ENCODE measurements around the gene ZNF316. TPM values are rescaled to one million over a fixed set of nuclear protein-coding genes. Genes with fewer than 3 reads are reported as not detected.

The ZNF316 gene
- total RNA-seq, 3 donors from 2014 or later: 10.2 to 21.4 (median 21.3) TPM

DNA sequence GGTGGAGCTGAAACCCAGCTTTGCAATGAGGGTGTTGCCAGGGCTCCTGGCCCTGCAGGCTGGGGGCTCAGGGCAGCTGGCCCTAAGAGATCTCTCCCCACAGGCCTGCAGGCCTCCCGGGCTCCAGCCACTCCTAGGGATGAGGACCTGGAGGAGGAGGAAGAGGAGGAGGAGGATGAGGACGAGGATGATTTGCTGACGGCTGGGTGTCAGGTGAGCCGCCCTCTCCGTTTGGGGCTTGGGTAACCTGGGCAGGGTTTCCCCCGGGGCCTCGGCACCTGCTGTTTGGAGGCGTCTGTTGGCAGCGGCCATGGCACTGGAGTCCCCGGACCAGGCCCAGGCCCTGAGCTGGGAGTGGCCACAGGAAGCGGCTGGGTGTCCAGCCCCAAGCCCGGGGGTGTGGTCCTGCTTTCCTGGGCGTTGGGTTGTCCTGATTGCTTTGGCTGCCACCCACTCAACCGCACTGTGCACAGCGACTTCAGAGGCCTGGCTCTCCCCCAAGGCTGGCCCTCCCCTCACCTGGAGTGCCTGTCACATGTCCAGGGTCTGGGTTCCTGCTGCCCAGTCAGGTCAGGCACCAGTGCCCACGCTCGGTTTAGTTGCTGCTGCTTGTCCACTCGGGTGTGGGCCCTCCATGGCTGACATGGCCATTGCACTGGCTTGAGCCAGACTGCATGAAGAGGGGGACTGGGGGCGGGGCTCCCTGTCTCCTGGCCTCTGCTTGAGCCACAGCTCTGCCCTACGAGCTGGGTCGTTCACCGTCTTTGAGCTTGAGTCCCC, 5.9 kb downstream of the ZNF316 start:
- peaks cover 0 to 6% of the 10 kb centered on the region in 2 donors for H3K4me1 ChIP-seq
- no peak for DNase-seq (ENCODE audit: low spot score in 2 of 2)
- TF ChIP-seq POLR2A (IDR thresholded peaks at IDR 0.05) (no peak), POLR2AphosphoS5 (IDR thresholded peaks at IDR 0.05) (no peak)
- TF ChIP-seq, protein P1, sequence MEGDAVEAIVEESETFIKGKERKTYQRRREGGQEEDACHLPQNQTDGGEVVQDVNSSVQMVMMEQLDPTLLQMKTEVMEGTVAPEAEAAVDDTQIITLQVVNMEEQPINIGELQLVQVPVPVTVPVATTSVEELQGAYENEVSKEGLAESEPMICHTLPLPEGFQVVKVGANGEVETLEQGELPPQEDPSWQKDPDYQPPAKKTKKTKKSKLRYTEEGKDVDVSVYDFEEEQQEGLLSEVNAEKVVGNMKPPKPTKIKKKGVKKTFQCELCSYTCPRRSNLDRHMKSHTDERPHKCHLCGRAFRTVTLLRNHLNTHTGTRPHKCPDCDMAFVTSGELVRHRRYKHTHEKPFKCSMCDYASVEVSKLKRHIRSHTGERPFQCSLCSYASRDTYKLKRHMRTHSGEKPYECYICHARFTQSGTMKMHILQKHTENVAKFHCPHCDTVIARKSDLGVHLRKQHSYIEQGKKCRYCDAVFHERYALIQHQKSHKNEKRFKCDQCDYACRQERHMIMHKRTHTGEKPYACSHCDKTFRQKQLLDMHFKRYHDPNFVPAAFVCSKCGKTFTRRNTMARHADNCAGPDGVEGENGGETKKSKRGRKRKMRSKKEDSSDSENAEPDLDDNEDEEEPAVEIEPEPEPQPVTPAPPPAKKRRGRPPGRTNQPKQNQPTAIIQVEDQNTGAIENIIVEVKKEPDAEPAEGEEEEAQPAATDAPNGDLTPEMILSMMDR (IDR thresholded peaks at IDR 0.05): no peak
- H3K4me3 ChIP-seq: no peak overlapping the region
- intact Hi-C loops (cut with DNase I; ENCODE audit: low total_unique reads): no loop called here
- no peaks in the 10 kb centered on the region for H3K9me3 ChIP-seq
- H3K36me3 ChIP-seq: no peaks in the 10 kb centered on the region
- H3K27ac ChIP-seq: no peak overlapping the region
- H3K27me3 ChIP-seq: no peaks in the 10 kb centered on the region

DNA sequence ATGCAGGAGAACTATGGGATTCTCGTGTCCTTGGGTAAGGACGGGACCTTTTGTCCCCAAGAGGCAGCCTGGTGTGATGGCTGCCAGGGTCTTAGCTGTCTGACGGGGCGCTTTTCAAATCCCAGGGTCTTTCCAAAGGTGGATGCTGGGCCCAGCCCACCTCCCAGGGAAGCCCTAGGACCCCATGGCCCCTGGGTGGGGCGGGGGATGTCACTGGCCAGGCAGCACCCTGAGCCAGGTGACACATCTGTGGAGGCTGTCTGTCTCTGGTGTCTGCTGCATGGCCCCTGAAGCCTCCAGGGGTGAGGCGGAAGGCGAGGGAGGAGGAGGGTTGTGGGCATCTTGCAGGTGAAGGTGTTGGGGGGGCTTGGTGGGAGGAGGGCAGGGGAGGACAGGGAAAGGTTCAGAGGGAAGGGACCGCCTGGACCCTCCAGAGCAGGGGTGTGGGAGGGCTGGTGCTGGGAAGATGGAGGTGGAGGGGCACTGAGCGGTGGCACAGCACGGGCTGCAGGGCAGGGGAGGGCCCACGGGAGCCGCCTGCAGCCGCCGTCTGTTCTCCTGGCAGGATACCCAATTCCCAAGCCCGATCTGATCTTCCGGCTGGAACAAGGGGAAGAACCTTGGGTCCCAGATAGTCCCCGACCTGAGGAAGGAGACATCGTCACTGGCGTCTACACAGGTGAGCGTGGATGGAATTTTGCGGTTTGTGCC, 7.0 kb downstream of the ZNF316 start:
- H3K4me1 ChIP-seq: no peaks in the 10 kb centered on the region
- intact Hi-C loops (cut with DNase I; ENCODE audit: low total_unique reads): no loop called here
- H3K27me3 ChIP-seq: no peaks in the 10 kb centered on the region
- H3K9me3 ChIP-seq: no peaks in the 10 kb centered on the region
- no peak overlapping the region for H3K27ac ChIP-seq
- TF ChIP-seq, protein P1 (IDR thresholded peaks at IDR 0.05): no peak
- TF ChIP-seq POLR2A (IDR thresholded peaks at IDR 0.05) (no peak), POLR2AphosphoS5 (IDR thresholded peaks at IDR 0.05) (no peak)
- H3K4me3 ChIP-seq: no peak overlapping the region
- no peak for DNase-seq (ENCODE audit: low spot score in 2 of 2)
- no peaks in the 10 kb centered on the region for H3K36me3 ChIP-seq

- intact Hi-C loops (cut with DNase I; ENCODE audit: low total_unique reads): no loop called here
- Histone ChIP-seq H3K27ac (no peak overlapping the region), H3K4me3 (no peak overlapping the region), H3K4me1 (no peaks in the 10 kb centered on the region), H3K9me3 (no peaks in the 10 kb centered on the region), H3K27me3 (no peaks in the 10 kb centered on the region), H3K36me3 (no peaks in the 10 kb centered on the region)
- TF ChIP-seq POLR2A (IDR thresholded peaks at IDR 0.05): no peak
- TF ChIP-seq, protein P1 (IDR thresholded peaks at IDR 0.05): no peak
- no peak for TF ChIP-seq POLR2AphosphoS5 (IDR thresholded peaks at IDR 0.05)
- no peak for DNase-seq (ENCODE audit: low spot score in 2 of 2)
Measured at GRCh38 chr7:6644728-6645127, 7.6 kb downstream of the ZNF316 start.

DNA sequence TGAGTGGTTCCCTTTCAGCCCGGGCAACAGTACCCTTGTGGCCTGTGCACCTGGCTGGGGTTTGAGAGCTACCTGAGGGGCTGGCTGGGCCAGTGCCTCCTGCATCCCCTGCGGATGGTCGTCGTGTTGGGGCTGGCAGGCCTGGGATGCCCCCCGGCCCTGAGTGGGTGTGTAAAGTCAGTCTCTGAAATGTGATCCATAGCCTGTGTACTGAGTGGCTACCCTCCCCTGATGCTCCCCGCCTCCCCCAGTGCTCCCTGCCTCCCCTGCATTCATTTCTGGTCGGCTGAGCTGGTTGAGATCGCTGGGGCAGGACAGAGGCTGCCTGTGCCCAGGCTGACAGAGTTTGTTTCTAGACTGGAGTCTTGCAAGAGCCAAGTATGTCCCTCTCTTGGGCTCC, 9.3 kb downstream of the ZNF316 start:
- Histone ChIP-seq H3K36me3 (no peaks in the 10 kb centered on the region), H3K4me3 (no peak overlapping the region), H3K9me3 (peaks cover 0 to 2% of the 10 kb centered on the region in 2 donors), H3K27me3 (no peaks in the 10 kb centered on the region), H3K4me1 (no peaks in the 10 kb centered on the region), H3K27ac (no peak overlapping the region)
- TF ChIP-seq, protein P1 (IDR thresholded peaks at IDR 0.05): no peak
- TF ChIP-seq POLR2A (IDR thresholded peaks at IDR 0.05) (no peak), POLR2AphosphoS5 (IDR thresholded peaks at IDR 0.05) (no peak)
- intact Hi-C loops (cut with DNase I; ENCODE audit: low total_unique reads): no loop called here
- no peak for DNase-seq (ENCODE audit: low spot score in 2 of 2)

- TF ChIP-seq, protein P1 (IDR thresholded peaks at IDR 0.05): no peak
- TF ChIP-seq POLR2AphosphoS5 (IDR thresholded peaks at IDR 0.05): no peak
- no peak for TF ChIP-seq POLR2A (IDR thresholded peaks at IDR 0.05)
- Histone ChIP-seq H3K4me1 (no peaks in the 10 kb centered on the region), H3K9me3 (peaks cover 0 to 8% of the 10 kb centered on the region in 2 donors), H3K27ac (no peak overlapping the region), H3K36me3 (no peaks in the 10 kb centered on the region), H3K27me3 (no peaks in the 10 kb centered on the region), H3K4me3 (no peak overlapping the region)
- intact Hi-C loops (cut with DNase I; ENCODE audit: low total_unique reads): no loop called here
- DNase-seq (ENCODE audit: low spot score in 2 of 2): no peak
Measured at GRCh38 chr7:6647080-6647479, 10.0 kb downstream of the ZNF316 start.
